T-helper 1 cell treated with Interleukin-12 subunit alpha and Interleukin-12 subunit beta and Interleukin-4 antibody, amounts not matched to agents 30 ng/mL and 1 ng/mL, for 36 hours (primary cell): Measurements from ENCODE around the gene CCDC15. TPM values are rescaled to one million over a fixed set of nuclear protein-coding genes. Genes with fewer than 3 reads are reported as not detected.
"Not testable (repeated sequence)": the region's sequence is repeated elsewhere in the genome, so short reads cannot be mapped to it uniquely, and the experiment has no call there.

Experiments
- intact Hi-C: fragments of 100-400 bp; cut with micrococcal nuclease; formaldehyde crosslinking; loops from one replicate; pipeline ENCODE4 v1.15.1; 2024
- total RNA-seq: library from RNA; stranded (reverse); gene quantifications from 2 replicates; pipeline ENCODE4 v1.2.3, GENCODE V29; 2022

Gene CCDC15
- total RNA-seq, 1 donor from 2014 or later, result 3.9 TPM

- intact Hi-C loops, result no loop called here
These were observed 29.9 kb downstream of the CCDC15 start for GRCh38 chr11:124983674-124984511.

GRCh38 chr11:124984512-124984854 is 30.5 kb downstream of the CCDC15 start:
- intact Hi-C loops, result no loop called here

GRCh38 chr11:124987096-124987495 is 33.1 kb downstream of the CCDC15 start:
- intact Hi-C loops, result no loop called here

GRCh38 chr11:124988063-124988462 is 34.1 kb downstream of the CCDC15 start:
- intact Hi-C loops, result no loop called here

- intact Hi-C loops, result no loop called here
These were observed 47.2 kb downstream of the CCDC15 start for GRCh38 chr11:125001079-125001778.

GRCh38 chr11:125001849-125002248 is 47.8 kb downstream of the CCDC15 start:
- intact Hi-C loops, result no loop called here

GRCh38 chr11:125005491-125005890 is 51.5 kb downstream of the CCDC15 start:
- intact Hi-C loops, result no loop called here

- intact Hi-C loops, result no loop called here
These were observed 62.4 kb downstream of the CCDC15 start for GRCh38 chr11:125016413-125016812.

- intact Hi-C loops, result no loop called here
These were observed 66.3 kb downstream of the CCDC15 start for GRCh38 chr11:125020342-125020741.

- intact Hi-C loops, result no loop called here
These were observed 68.5 kb downstream of the CCDC15 start for GRCh38 chr11:125022551-125022950.

- intact Hi-C loops, result no loop called here
These were observed 72.0 kb downstream of the CCDC15 start for GRCh38 chr11:125025968-125026367.

- intact Hi-C loops, result not testable (repeated sequence)
These were observed 75.4 kb downstream of the CCDC15 start for GRCh38 chr11:125029431-125029830.

- intact Hi-C loops, result loop anchor here (1.0 kb wide), 1 partner anchor 122 kb away; no protein-coding TSS in a partner anchor
These were observed 82.9 kb downstream of the CCDC15 start for GRCh38 chr11:125036933-125037332.

GRCh38 chr11:125049164-125049792 is 95.3 kb downstream of the CCDC15 start:
- intact Hi-C loops, result no loop called here

GRCh38 chr11:125052047-125052446 is 98.0 kb downstream of the CCDC15 start:
- intact Hi-C loops, result no loop called here

GRCh38 chr11:125053167-125053566 is 99.2 kb downstream of the CCDC15 start:
- intact Hi-C loops, result no loop called here

- intact Hi-C loops, result no loop called here
These were observed 101.2 kb downstream of the CCDC15 start for GRCh38 chr11:125055107-125055715.

GRCh38 chr11:125056111-125056510 is 102.1 kb downstream of the CCDC15 start:
- intact Hi-C loops, result not testable (repeated sequence)

- intact Hi-C loops, result no loop called here
These were observed 103.1 kb downstream of the CCDC15 start for GRCh38 chr11:125056931-125057692.

- intact Hi-C loops, result no loop called here
These were observed 103.7 kb downstream of the CCDC15 start for GRCh38 chr11:125057693-125058016.

- intact Hi-C loops, result no loop called here
These were observed 107.3 kb downstream of the CCDC15 start for GRCh38 chr11:125061281-125061680.
